Astrocyte of the cerebellum (primary cell): Measurements from ENCODE around the gene MAP7D1.

ENCODE experiments used
- DNase-seq: peaks from one replicate; pipeline ENCODE4 v3.0.0-alpha.2; 2011; ENCODE audit warnings: low read depth
- H3K4me3 ChIP-seq: 2 replicates; pipeline ENCODE4 v1.5.1; 2011; ENCODE audit warnings: mild to moderate bottlenecking, low read depth, low read length, moderate library complexity
- in situ Hi-C: cut with HindIII; loops from 2 replicates; pipeline ENCODE4 v1.10.0; 2017; ENCODE audit warnings: low sequenced_read_pairs
- TF ChIP-seq, protein P1 (sequence below): IDR thresholded peaks from 2 replicates; pipeline ENCODE4 v1.5.1; 2012; ENCODE audit warnings: low read length, low read depth, moderate library complexity, mild to moderate bottlenecking; ENCODE audit errors: missing control alignments

The MAP7D1 gene

DNA sequence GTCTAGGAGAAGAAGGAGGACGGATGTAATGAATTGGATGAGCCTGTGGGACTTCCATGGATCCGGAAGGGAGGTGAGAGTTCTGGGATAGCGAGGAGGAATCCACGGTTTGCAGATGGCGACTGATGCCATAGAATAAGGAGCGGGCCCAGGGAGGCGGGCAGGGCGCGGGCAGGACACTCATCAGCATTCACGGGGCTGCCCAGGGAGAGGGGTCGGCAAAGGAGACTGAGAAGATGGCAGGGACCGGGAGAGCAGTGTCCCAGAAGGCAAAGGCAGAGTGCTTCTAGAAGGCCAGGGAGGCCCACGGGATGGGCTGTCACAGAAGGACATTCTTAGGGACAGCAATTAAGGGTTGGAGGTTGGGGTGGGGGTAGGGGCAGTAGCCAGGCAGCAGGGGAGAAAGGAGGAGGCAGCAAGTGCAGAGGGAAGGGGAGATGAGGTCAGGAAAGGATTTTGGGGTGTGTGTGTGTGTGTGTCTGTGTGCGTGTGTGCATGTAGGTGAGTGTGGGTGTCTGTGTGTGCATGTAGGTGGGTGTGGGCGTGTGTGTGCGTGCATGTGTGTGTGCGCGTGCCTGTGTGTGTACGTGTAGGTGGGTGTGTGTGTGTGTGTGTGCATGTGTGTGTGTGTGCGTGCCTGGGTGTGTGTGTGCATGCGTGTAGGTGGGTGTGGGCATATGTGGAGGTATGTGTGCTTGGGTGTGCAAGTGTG is 29.8 kb upstream of the MAP7D1 start:
- TF ChIP-seq, protein P1, sequence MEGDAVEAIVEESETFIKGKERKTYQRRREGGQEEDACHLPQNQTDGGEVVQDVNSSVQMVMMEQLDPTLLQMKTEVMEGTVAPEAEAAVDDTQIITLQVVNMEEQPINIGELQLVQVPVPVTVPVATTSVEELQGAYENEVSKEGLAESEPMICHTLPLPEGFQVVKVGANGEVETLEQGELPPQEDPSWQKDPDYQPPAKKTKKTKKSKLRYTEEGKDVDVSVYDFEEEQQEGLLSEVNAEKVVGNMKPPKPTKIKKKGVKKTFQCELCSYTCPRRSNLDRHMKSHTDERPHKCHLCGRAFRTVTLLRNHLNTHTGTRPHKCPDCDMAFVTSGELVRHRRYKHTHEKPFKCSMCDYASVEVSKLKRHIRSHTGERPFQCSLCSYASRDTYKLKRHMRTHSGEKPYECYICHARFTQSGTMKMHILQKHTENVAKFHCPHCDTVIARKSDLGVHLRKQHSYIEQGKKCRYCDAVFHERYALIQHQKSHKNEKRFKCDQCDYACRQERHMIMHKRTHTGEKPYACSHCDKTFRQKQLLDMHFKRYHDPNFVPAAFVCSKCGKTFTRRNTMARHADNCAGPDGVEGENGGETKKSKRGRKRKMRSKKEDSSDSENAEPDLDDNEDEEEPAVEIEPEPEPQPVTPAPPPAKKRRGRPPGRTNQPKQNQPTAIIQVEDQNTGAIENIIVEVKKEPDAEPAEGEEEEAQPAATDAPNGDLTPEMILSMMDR: no peak

DNA sequence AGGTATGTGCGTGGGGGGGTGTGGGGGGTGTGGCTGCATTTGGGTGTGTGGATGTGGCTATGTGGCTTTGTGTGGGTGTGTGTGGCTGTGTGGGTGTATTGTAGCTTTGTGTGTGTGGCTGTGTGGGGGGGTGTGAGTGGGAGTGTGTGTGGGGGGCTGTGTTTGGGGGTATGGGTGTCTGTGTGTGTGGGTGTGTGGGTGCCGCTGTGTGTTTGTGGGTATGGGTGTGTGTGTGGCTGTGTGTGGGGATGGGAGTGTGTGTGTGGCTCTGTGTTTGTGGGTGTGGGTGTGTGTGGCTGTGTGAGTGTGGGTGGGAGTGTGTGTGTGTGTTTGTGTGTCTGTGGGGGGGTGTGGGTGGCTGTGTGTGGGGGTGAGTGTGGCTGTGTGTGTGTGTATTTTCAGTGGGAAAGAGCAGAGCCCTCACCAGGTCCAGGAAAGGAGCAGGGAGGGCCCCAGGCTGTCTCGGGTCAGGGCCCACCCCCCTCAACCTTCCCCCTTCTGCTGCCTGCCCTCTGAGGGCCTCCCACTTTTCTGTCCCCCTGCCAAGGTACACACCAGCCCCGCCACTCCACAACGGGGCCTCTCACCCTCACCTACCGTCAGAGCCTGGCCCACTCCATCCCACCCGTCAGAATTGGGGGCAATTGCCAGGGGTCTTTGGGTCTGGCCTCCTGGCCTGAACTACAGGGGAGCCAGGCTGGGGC is 29.0 kb upstream of the MAP7D1 start:
- TF ChIP-seq, protein P1: no peak
- in situ Hi-C loops: no loop called here
- no peak overlapping the region for H3K4me3 ChIP-seq
- DNase-seq: no peak

More for the DNA sequence above, 29.8 kb upstream of the MAP7D1 start:
- no peak for DNase-seq
- in situ Hi-C loops: no loop called here
- H3K4me3 ChIP-seq: no peak overlapping the region

DNA sequence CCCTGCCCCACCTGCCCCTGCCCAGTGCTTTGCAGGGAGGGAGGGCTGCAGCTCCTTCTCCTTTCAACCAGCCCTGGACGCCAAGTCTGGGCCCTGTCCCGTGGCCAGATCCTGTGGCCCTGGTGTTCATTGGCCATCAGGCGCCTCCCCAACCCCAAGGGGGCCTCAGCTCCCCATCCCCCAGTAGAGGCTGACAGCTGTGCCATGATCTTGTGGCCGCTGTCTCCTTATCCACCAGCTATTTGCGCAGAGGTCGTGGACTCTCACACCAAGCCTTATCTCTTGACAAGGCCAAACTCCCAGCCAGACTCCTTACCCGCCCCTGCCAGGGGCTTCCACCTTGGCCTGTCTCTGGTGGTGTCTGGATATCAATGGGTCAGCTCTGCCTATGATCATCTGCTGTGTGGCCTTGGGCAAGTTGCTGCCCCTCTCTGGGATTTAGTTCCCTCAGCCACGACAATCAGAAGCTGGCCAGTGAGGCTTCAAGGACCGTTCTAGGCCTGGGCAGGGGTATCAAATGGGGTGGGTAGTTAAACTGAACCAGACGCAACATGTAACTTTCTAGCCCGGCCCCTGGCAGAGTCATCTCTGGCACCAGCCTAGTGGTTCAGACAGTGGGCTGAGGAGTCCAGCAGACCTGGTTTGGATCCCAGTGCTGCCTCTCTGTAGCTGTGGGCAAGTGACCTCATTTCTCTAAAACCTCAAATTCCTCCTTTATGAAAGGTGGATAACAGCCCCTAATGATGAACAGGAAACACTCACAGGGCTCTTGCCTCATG is 27.6 kb upstream of the MAP7D1 start:
- H3K4me3 ChIP-seq: no peak overlapping the region
- TF ChIP-seq, protein P1: no peak
- in situ Hi-C loops: no loop called here
- DNase-seq: peak; percentile 69

DNA sequence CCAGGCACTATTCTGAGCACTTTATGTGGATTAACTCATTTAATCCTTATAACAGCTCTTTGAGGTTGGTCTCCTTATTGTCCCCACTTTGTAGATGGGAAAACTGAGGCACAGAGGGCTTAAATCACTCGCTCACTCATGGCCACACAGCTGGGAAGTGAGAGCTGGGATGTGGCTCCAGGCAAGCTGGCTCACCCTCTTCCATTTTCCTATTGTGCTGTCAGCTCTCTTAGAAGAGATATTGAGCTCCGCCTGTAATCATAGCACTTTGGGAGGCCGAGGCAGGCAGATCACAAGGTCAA is 27.1 kb upstream of the MAP7D1 start:
- TF ChIP-seq, protein P1: no peak
- H3K4me3 ChIP-seq: no peak overlapping the region
- no peak for DNase-seq
- in situ Hi-C loops: no loop called here

DNA sequence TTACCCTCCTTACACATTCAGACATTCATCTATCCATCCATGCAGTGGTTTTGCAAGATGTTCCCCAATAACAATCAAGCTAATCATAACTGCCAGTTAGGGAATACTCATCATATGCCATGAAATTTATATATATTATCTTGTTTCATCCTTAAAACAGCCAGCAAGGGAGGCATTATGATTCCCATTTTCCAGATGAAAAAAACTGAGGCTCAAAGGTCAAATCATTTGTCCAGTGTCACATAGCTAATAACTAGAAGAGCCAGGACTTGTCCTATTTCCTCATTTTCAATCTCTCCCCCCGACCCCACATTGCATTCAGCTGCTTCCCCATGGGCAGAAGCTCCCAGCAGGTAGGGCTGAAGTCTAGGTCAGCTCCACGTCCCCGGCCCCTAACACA is 23.9 kb upstream of the MAP7D1 start:
- in situ Hi-C loops: no loop called here
- TF ChIP-seq, protein P1: no peak
- no peak overlapping the region for H3K4me3 ChIP-seq
- DNase-seq: no peak

DNA sequence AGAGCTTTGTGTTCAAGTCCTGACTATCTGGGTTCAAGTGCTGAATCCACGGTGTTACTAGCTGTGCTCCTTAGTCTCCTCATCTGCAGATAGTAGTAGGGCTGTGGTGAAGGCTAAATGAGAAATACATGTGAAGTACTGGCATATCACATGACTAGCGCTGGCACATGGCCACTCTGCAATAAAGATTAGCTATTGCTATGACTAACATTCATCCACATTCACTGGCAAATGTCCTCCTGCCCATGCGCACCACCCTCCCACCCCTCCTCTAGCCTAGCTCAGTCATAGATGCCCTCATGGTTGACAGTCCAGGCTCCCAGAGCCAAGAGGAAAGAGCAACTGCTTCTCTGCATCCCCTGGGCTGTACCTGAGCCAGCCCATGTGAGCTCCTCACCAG is 22.5 kb upstream of the MAP7D1 start:
- in situ Hi-C loops: no loop called here

More for the DNA sequence above, 22.5 kb upstream of the MAP7D1 start:
- no peak overlapping the region for H3K4me3 ChIP-seq
- peak; percentile 72 for DNase-seq
- TF ChIP-seq, protein P1: no peak
